ENCODE results near the gene PPP1R3D. TPM values are rescaled to one million over a fixed set of nuclear protein-coding genes. Genes with fewer than 3 reads are reported as not detected.
A peak's percentile ranks its signal among the peaks of the same experiment; 100 is the strongest.

Gene PPP1R3D
- 8.2 TPM for polyA plus RNA-seq
- long read RNA-seq, donor 1, transcript PPP1R3D-201 (1 exons, 3,630 nt) = major isoform, 6 of 6 reads
- long read RNA-seq, donor 1, partial matches to known transcripts = 0 of 6 reads
- long read RNA-seq, donor 1, other reads (novel, unspliced or antisense) = 0 of 6 reads
- long read RNA-seq, donor 2, transcript PPP1R3D-201 (1 exons, 3,630 nt) = major isoform, 12 of 12 reads
- long read RNA-seq, donor 2, partial matches to known transcripts = 0 of 12 reads
- long read RNA-seq, donor 2, other reads (novel, unspliced or antisense) = 0 of 12 reads
- long read RNA-seq, donor 3, transcript PPP1R3D-201 (1 exons, 3,630 nt) = major isoform, 24 of 24 reads
- long read RNA-seq, donor 3, partial matches to known transcripts = 0 of 24 reads
- long read RNA-seq, donor 3, other reads (novel, unspliced or antisense) = 0 of 24 reads
- long read RNA-seq, donor 4 = 0 reads
- long read RNA-seq, donor 5, transcript PPP1R3D-201 (1 exons, 3,630 nt) = major isoform, 8 of 8 reads
- long read RNA-seq, donor 5, partial matches to known transcripts = 0 of 8 reads
- long read RNA-seq, donor 5, other reads (novel, unspliced or antisense) = 0 of 8 reads
- long read RNA-seq, donor 6, transcript PPP1R3D-201 (1 exons, 3,630 nt) = major isoform, 18 of 18 reads
- long read RNA-seq, donor 6, partial matches to known transcripts = 0 of 18 reads
- long read RNA-seq, donor 6, other reads (novel, unspliced or antisense) = 0 of 18 reads
- long read RNA-seq, donor 7, partial matches to known transcripts = 0 of 3 reads
- long read RNA-seq, donor 7, other reads (novel, unspliced or antisense) = 0 of 3 reads
- long read RNA-seq, donor 8, transcript PPP1R3D-201 (1 exons, 3,630 nt) = major isoform, 15 of 15 reads
- long read RNA-seq, donor 8, partial matches to known transcripts = 0 of 15 reads
- long read RNA-seq, donor 8, other reads (novel, unspliced or antisense) = 0 of 15 reads
- long read RNA-seq, donor 9, transcript PPP1R3D-201 (1 exons, 3,630 nt) = major isoform, 11 of 11 reads
- long read RNA-seq, donor 9, partial matches to known transcripts = 0 of 11 reads
- long read RNA-seq, donor 9, other reads (novel, unspliced or antisense) = 0 of 11 reads
- long read RNA-seq, donor 10, transcript PPP1R3D-201 (1 exons, 3,630 nt) = major isoform, 15 of 15 reads
- long read RNA-seq, donor 10, partial matches to known transcripts = 0 of 15 reads
- long read RNA-seq, donor 10, other reads (novel, unspliced or antisense) = 0 of 15 reads
- long read RNA-seq, donor 11, transcript PPP1R3D-201 (1 exons, 3,630 nt) = major isoform, 10 of 10 reads
- long read RNA-seq, donor 11, partial matches to known transcripts = 0 of 10 reads
- long read RNA-seq, donor 11, other reads (novel, unspliced or antisense) = 0 of 10 reads

GRCh38 chr20:59940129-59940955 is at the start of gene PPP1R3D, which contains the start of gene FAM217B:
TSS of gene PPP1R3D (minus strand) at chr20:59940305. CDS start at chr20:59939931, 374 bp downstream.
TSS of gene FAM217B (plus strand) at chr20:59940389. CDS start at chr20:59943944, 3,555 bp downstream.
- H3K36me3 ChIP-seq (ENCODE audit: control insufficient read depth, insufficient read depth, low read length) = peaks cover 17% of the 10 kb centered on the region
- H3K9me3 ChIP-seq (ENCODE audit: control insufficient read depth, low read depth, low read length) = peaks cover 7% of the 10 kb centered on the region
- no CpG with 5 or more reads among the region's 57 CpGs for WGBS (ENCODE audit: insufficient coverage, low lambda C conversion rate)
- peak within 1 kb of the TSS; percentile 70 for H3K4me3 ChIP-seq (ENCODE audit: low read length)
- peak within 1 kb of the TSS; percentile 99 for H3K27ac ChIP-seq (ENCODE audit: low read length)
- peak; percentile 97 to 99 for DNase-seq
- H3K4me1 ChIP-seq (ENCODE audit: control insufficient read depth, insufficient read depth, low read length) = peaks cover 20% of the 10 kb centered on the region
- H3K27me3 ChIP-seq (ENCODE audit: control insufficient read depth, insufficient read depth, low read length) = no peaks in the 10 kb centered on the region

- H3K4me3 ChIP-seq (ENCODE audit: low read length) = no peak overlapping the region
- no peaks in the 10 kb centered on the region for H3K36me3 ChIP-seq (ENCODE audit: control insufficient read depth, insufficient read depth, low read length)
- H3K9me3 ChIP-seq (ENCODE audit: control insufficient read depth, low read depth, low read length) = no peaks in the 10 kb centered on the region
- H3K27me3 ChIP-seq (ENCODE audit: control insufficient read depth, insufficient read depth, low read length) = no peaks in the 10 kb centered on the region
- no peak for DNase-seq
- H3K4me1 ChIP-seq (ENCODE audit: control insufficient read depth, insufficient read depth, low read length) = no peaks in the 10 kb centered on the region
- WGBS (ENCODE audit: insufficient coverage, low lambda C conversion rate) = 100% methylated on average over 1 of the region's 5 CpGs
- no peak overlapping the region for H3K27ac ChIP-seq (ENCODE audit: low read length)
Measured at GRCh38 chr20:59988141-59988540, 48.0 kb upstream of the PPP1R3D start.

GRCh38 chr20:59987135-59987534 is 47.0 kb upstream of the PPP1R3D start:
- WGBS (ENCODE audit: insufficient coverage, low lambda C conversion rate) = 100% methylated on average over 1 of the region's 7 CpGs
- DNase-seq = no peak
- Histone ChIP-seq H3K27ac (ENCODE audit: low read length) (no peak overlapping the region), H3K27me3 (ENCODE audit: control insufficient read depth, insufficient read depth, low read length) (no peaks in the 10 kb centered on the region), H3K9me3 (ENCODE audit: control insufficient read depth, low read depth, low read length) (no peaks in the 10 kb centered on the region), H3K36me3 (ENCODE audit: control insufficient read depth, insufficient read depth, low read length) (no peaks in the 10 kb centered on the region), H3K4me3 (ENCODE audit: low read length) (no peak overlapping the region), H3K4me1 (ENCODE audit: control insufficient read depth, insufficient read depth, low read length) (no peaks in the 10 kb centered on the region)

- no CpG with 5 or more reads among the region's 3 CpGs for WGBS (ENCODE audit: insufficient coverage, low lambda C conversion rate)
- Histone ChIP-seq H3K27ac (ENCODE audit: low read length) (no peak overlapping the region), H3K27me3 (ENCODE audit: control insufficient read depth, insufficient read depth, low read length) (no peaks in the 10 kb centered on the region), H3K4me1 (ENCODE audit: control insufficient read depth, insufficient read depth, low read length) (no peaks in the 10 kb centered on the region), H3K4me3 (ENCODE audit: low read length) (no peak overlapping the region), H3K36me3 (ENCODE audit: control insufficient read depth, insufficient read depth, low read length) (no peaks in the 10 kb centered on the region), H3K9me3 (ENCODE audit: control insufficient read depth, low read depth, low read length) (no peaks in the 10 kb centered on the region)
- no peak for DNase-seq
Measured at GRCh38 chr20:59985864-59986263, 45.8 kb upstream of the PPP1R3D start.

- Histone ChIP-seq H3K27ac (ENCODE audit: low read length) (no peak overlapping the region), H3K27me3 (ENCODE audit: control insufficient read depth, insufficient read depth, low read length) (no peaks in the 10 kb centered on the region), H3K4me3 (ENCODE audit: low read length) (no peak overlapping the region), H3K4me1 (ENCODE audit: control insufficient read depth, insufficient read depth, low read length) (no peaks in the 10 kb centered on the region), H3K9me3 (ENCODE audit: control insufficient read depth, low read depth, low read length) (no peaks in the 10 kb centered on the region), H3K36me3 (ENCODE audit: control insufficient read depth, insufficient read depth, low read length) (no peaks in the 10 kb centered on the region)
- no peak for DNase-seq
- no CpG with 5 or more reads among the region's 8 CpGs for WGBS (ENCODE audit: insufficient coverage, low lambda C conversion rate)
Measured at GRCh38 chr20:59985164-59985563, 45.1 kb upstream of the PPP1R3D start.

GRCh38 chr20:59984541-59984940 is 44.4 kb upstream of the PPP1R3D start:
- 100% methylated on average over 1 of the region's 4 CpGs for WGBS (ENCODE audit: insufficient coverage, low lambda C conversion rate)
- H3K36me3 ChIP-seq (ENCODE audit: control insufficient read depth, insufficient read depth, low read length) = no peaks in the 10 kb centered on the region
- DNase-seq = no peak
- no peak overlapping the region for H3K4me3 ChIP-seq (ENCODE audit: low read length)
- H3K27me3 ChIP-seq (ENCODE audit: control insufficient read depth, insufficient read depth, low read length) = no peaks in the 10 kb centered on the region
- H3K4me1 ChIP-seq (ENCODE audit: control insufficient read depth, insufficient read depth, low read length) = no peaks in the 10 kb centered on the region
- H3K9me3 ChIP-seq (ENCODE audit: control insufficient read depth, low read depth, low read length) = no peaks in the 10 kb centered on the region
- no peak overlapping the region for H3K27ac ChIP-seq (ENCODE audit: low read length)

- WGBS (ENCODE audit: insufficient coverage, low lambda C conversion rate) = 88% methylated on average over 4 of the region's 9 CpGs
- H3K4me3 ChIP-seq (ENCODE audit: low read length) = no peak overlapping the region
- H3K36me3 ChIP-seq (ENCODE audit: control insufficient read depth, insufficient read depth, low read length) = no peaks in the 10 kb centered on the region
- DNase-seq = no peak
- no peak overlapping the region for H3K27ac ChIP-seq (ENCODE audit: low read length)
- no peaks in the 10 kb centered on the region for H3K27me3 ChIP-seq (ENCODE audit: control insufficient read depth, insufficient read depth, low read length)
- no peaks in the 10 kb centered on the region for H3K4me1 ChIP-seq (ENCODE audit: control insufficient read depth, insufficient read depth, low read length)
- H3K9me3 ChIP-seq (ENCODE audit: control insufficient read depth, low read depth, low read length) = no peaks in the 10 kb centered on the region
Measured at GRCh38 chr20:59983076-59983475, 43.0 kb upstream of the PPP1R3D start.

- H3K27ac ChIP-seq (ENCODE audit: low read length) = no peak overlapping the region
- no peaks in the 10 kb centered on the region for H3K4me1 ChIP-seq (ENCODE audit: control insufficient read depth, insufficient read depth, low read length)
- no peak for DNase-seq
- no peaks in the 10 kb centered on the region for H3K9me3 ChIP-seq (ENCODE audit: control insufficient read depth, low read depth, low read length)
- no peaks in the 10 kb centered on the region for H3K36me3 ChIP-seq (ENCODE audit: control insufficient read depth, insufficient read depth, low read length)
- no peak overlapping the region for H3K4me3 ChIP-seq (ENCODE audit: low read length)
- WGBS (ENCODE audit: insufficient coverage, low lambda C conversion rate) = no CpG with 5 or more reads among the region's 9 CpGs
- no peaks in the 10 kb centered on the region for H3K27me3 ChIP-seq (ENCODE audit: control insufficient read depth, insufficient read depth, low read length)
Measured at GRCh38 chr20:59977086-59977485, 37.0 kb upstream of the PPP1R3D start.

GRCh38 chr20:59976156-59976782 is 36.2 kb upstream of the PPP1R3D start:
- WGBS (ENCODE audit: insufficient coverage, low lambda C conversion rate) = 75% methylated on average over 2 of the region's 6 CpGs
- Histone ChIP-seq H3K4me3 (ENCODE audit: low read length) (no peak overlapping the region), H3K27ac (ENCODE audit: low read length) (no peak overlapping the region), H3K9me3 (ENCODE audit: control insufficient read depth, low read depth, low read length) (no peaks in the 10 kb centered on the region), H3K36me3 (ENCODE audit: control insufficient read depth, insufficient read depth, low read length) (no peaks in the 10 kb centered on the region), H3K27me3 (ENCODE audit: control insufficient read depth, insufficient read depth, low read length) (no peaks in the 10 kb centered on the region), H3K4me1 (ENCODE audit: control insufficient read depth, insufficient read depth, low read length) (no peaks in the 10 kb centered on the region)
- DNase-seq = no peak

Data from large intestine (tissue), 12 donors.